ENCODE results near the gene PTPRJ. TPM values are rescaled to one million over a fixed set of nuclear protein-coding genes. Genes with fewer than 3 reads are reported as not detected.

Gene PTPRJ
- total and polyA plus RNA-seq, 9 of the 15 experiments (the other 6 are each of a cell fraction or from before 2014, with no cell fraction given): 0.56 to 10.7 (median 4.8) TPM

GRCh38 chr11:48018528-48019216 lies 38.3 kb downstream of the PTPRJ start:
- POLR2A ChIA-PET: interaction anchor here (0.7 to 1.3 kb wide), 2 partner anchors 17 to 28 kb away, joined by 3 read pairs; no protein-coding TSS in a partner anchor
- Histone ChIP-seq H3K27ac (ENCODE audit: extremely low read depth, low read depth, low read length) (no peak overlapping the region), H4K20me1 (replicated peaks; ENCODE audit: control insufficient read depth, insufficient read depth, low read length) (0 out of 2 replicates have a peak, but pooled peaks cover 4% of the 10 kb centered on the region), H3K79me2 (ENCODE audit: control insufficient read depth, insufficient read depth, low read length) (no peaks in the 10 kb centered on the region), H3K27me3 (ENCODE audit: control insufficient read depth in 2 of 2, insufficient read depth in 2 of 2, low read length in 2 of 2) (no peaks in the 10 kb centered on the region), H3K9me1 (ENCODE audit: control insufficient read depth, insufficient read depth, low read length) (no peaks in the 10 kb centered on the region), H3K9me3 (replicated peaks; ENCODE audit: control insufficient read depth, insufficient read depth, low read depth, low read length) (no peaks in the 10 kb centered on the region), H3K4me3 (no peak overlapping the region), H3K4me2 (ENCODE audit: insufficient read depth, low read length) (no peak overlapping the region), H3K9ac (ENCODE audit: insufficient read depth in 1 of 2, low read depth in 2 of 2, low read length in 2 of 2) (no peak overlapping the region), H3K36me3 (ENCODE audit: control insufficient read depth, insufficient read depth, low read length) (no peaks in the 10 kb centered on the region), H2AFZ (ENCODE audit: low read depth, low read length) (no peak overlapping the region), H3K4me1 (replicated peaks in 1 of 2; ENCODE audit: control insufficient read depth in 2 of 2, insufficient read depth in 2 of 2, low read length in 2 of 2) (peaks cover 11 to 16% of the 10 kb centered on the region in 2 experiments; a peak in 4 of 5 replicates)
- in situ Hi-C loops (cut with MboI): no loop called here
- TF ChIP-seq MNT (conservative IDR thresholded peaks at IDR 0.05): no peak
- TF ChIP-seq ZNF274 (IDR thresholded peaks at IDR 0.05; ENCODE audit: borderline replicate concordance, low read depth, low read length): no peak
- no peak for TF ChIP-seq ZNF830 (CRISPR knock-in tag; IDR thresholded peaks at IDR 0.05)
- TF ChIP-seq ZNF764 (CRISPR knock-in tag; IDR thresholded peaks at IDR 0.05; ENCODE audit: low read depth): no peak
- TF ChIP-seq HDAC6 (IDR thresholded peaks at IDR 0.05; ENCODE audit: low read depth, low read length): no peak
- no peak for TF ChIP-seq SMAD3 (CRISPR knock-in tag; conservative IDR thresholded peaks at IDR 0.05)
- no peak for TF ChIP-seq CHCHD3 (CRISPR knock-in tag; IDR thresholded peaks at IDR 0.05)
- DNase-seq (ENCODE audit: extremely low read depth in 1 of 4, low spot score in 3 of 4): no peak
- FAIRE-seq: no peak
- CTCF ChIA-PET (ENCODE audit: low intra/inter-chr PET ratio): no interaction called here
- intact Hi-C loops (cut with micrococcal nuclease): no loop called here
- no peak; the same call in 1 of the 3 replicates for ATAC-seq
- 57% methylated on average over 14 of the region's 15 CpGs for WGBS (ENCODE audit: insufficient coverage, low coverage, missing lambda C conversion rate)
- BruUV-seq (replicated peaks): no TSS peak

All from K562 (cell line).